K562 (cell line): ENCODE results near the gene SLC19A2. TPM values are rescaled to one million over a fixed set of nuclear protein-coding genes. Genes with fewer than 3 reads are reported as not detected.
A peak's percentile ranks its signal among the peaks of the same experiment; 100 is the strongest.

Experiments used
- ATAC-seq: fragments of 200-7000 bp; cut with Tn5 transposase; 3 replicates; pipeline ENCODE4 v1.9.1; 2020; ENCODE audit warnings: moderate library complexity
- BruUV-seq: library from RNA; stranded (reverse); fragments of 400-500 nt; replicated peaks from 2 replicates; lab custom pipeline; 2021; lab: Mats Ljungman, UMichigan
- CTCF ChIA-PET: fragments of 300-600 bp; formaldehyde crosslinking; extraction: SDS; loops from one replicate; lab custom pipeline; 2021; ENCODE audit warnings: low intra/inter-chr PET ratio; lab: Yijun Ruan, JAX
- POLR2A ChIA-PET: fragments of 300-600, 350-650 bp; sonication (Branson Sonifier 250); formaldehyde crosslinking; extraction: SDS; loops from one replicate; lab custom pipeline; 2021; ENCODE audit warnings: antibody characterized with exemption, inconsistent platforms; lab: Yijun Ruan, JAX
- DNase-seq, 4 experiments: peaks; one replicate each; pipeline versions ENCODE4 v3.0.0 to v3.0.0-alpha.2; 2011 to 2018; ENCODE audit warnings: low spot score in 3 of 4, mixed read lengths in 3 of 4; ENCODE audit errors: extremely low read depth in 1 of 4
- FAIRE-seq: peaks from 2 replicates; lab custom pipeline; 2011; peaks lifted over from hg19 to GRCh38; lab: Jason Lieb, UNC
- H2AFZ ChIP-seq: 2 replicates; pipeline ENCODE4 v1.6.0; 2011; ENCODE audit warnings: low read depth, low read length, control low read depth, inconsistent platforms
- H3K27ac ChIP-seq: fragments of 200-600 bp; 3 replicates; pipeline ENCODE4 v1.8.0; 2011; ENCODE audit warnings: low read depth, mild to moderate bottlenecking, control low read depth, inconsistent platforms, low read length, moderate library complexity, mixed read lengths; ENCODE audit errors: extremely low read depth
- H3K27me3 ChIP-seq, 2 experiments: fragments of 300-600 bp in 1 of 2; 2 replicates in 1 of 2; 3 replicates in 1 of 2; pipeline versions ENCODE4 v1.6.0 to v1.8.0; 2011; ENCODE audit warnings: inconsistent platforms in 2 of 2, low read length in 2 of 2, mild to moderate bottlenecking in 1 of 2, mixed read lengths in 1 of 2, moderate library complexity in 1 of 2; ENCODE audit not compliant: control insufficient read depth in 2 of 2, insufficient read depth in 2 of 2
- H3K36me3 ChIP-seq: fragments of 300-600 bp; 3 replicates; pipeline ENCODE4 v1.8.0; 2011; ENCODE audit warnings: mild to moderate bottlenecking, low read length, inconsistent platforms; ENCODE audit not compliant: control insufficient read depth, insufficient read depth
- H3K4me1 ChIP-seq, 2 experiments: fragments of 200-600 bp in 1 of 2; replicated peaks in 1 of 2; 2 replicates in 1 of 2; 3 replicates in 1 of 2; pipeline versions ENCODE4 v1.5.1 to v1.8.0; 2011; ENCODE audit warnings: inconsistent platforms in 2 of 2, low read length in 2 of 2, mild to moderate bottlenecking in 1 of 2, mixed read lengths in 1 of 2, moderate library complexity in 1 of 2; ENCODE audit not compliant: control insufficient read depth in 2 of 2, insufficient read depth in 2 of 2
- H3K4me2 ChIP-seq: 2 replicates; pipeline ENCODE4 v1.6.1; 2011; ENCODE audit warnings: low read length, control low read depth, inconsistent platforms, mixed read lengths; ENCODE audit not compliant: insufficient read depth
- H3K4me3 ChIP-seq: fragments of 200-600 bp; sonication (generic), shearing (Covaris generic); 2 replicates; pipeline ENCODE4 v1.5.1; 2016; ENCODE audit warnings: control low read depth, inconsistent platforms
- H3K79me2 ChIP-seq: fragments of 200-600 bp; 3 replicates; pipeline ENCODE4 v1.8.0; 2011; ENCODE audit warnings: low read length, inconsistent platforms; ENCODE audit not compliant: control insufficient read depth, insufficient read depth
- H3K9ac ChIP-seq, 2 experiments: 2 replicates each; pipeline versions ENCODE4 v1.6.0 to v1.6.1; 2011; ENCODE audit warnings: low read depth in 2 of 2, low read length in 2 of 2, control low read depth in 1 of 2, inconsistent platforms in 1 of 2, mild to moderate bottlenecking in 1 of 2, mixed read lengths in 1 of 2; ENCODE audit not compliant: insufficient read depth in 1 of 2
- H3K9me1 ChIP-seq: one replicate; pipeline ENCODE4 v1.6.0; 2011; ENCODE audit warnings: inconsistent platforms, mild to moderate bottlenecking, low read length, moderate library complexity; ENCODE audit not compliant: control insufficient read depth, insufficient read depth
- H3K9me3 ChIP-seq: replicated peaks from 2 replicates; pipeline ENCODE4 v1.5.1; 2011; ENCODE audit warnings: low read depth, low read length, inconsistent platforms; ENCODE audit not compliant: control insufficient read depth, insufficient read depth
- H4K20me1 ChIP-seq: replicated peaks from 2 replicates; pipeline ENCODE4 v1.6.1; 2011; ENCODE audit warnings: low read length, inconsistent platforms, mixed read lengths; ENCODE audit not compliant: control insufficient read depth, insufficient read depth
- ATF7 ChIP-seq: fragments of 450-650 bp; IDR thresholded peaks from 2 replicates; pipeline ENCODE4 v1.7.1; 2014; ENCODE audit warnings: mild to moderate bottlenecking, moderate library complexity
- FOXK2 ChIP-seq, 2 experiments: fragments of 450-650 bp; IDR thresholded peaks in 1 of 2; conservative IDR thresholded peaks in 1 of 2; 2 replicates each; pipeline ENCODE4 v1.6.1; 2016; ENCODE audit warnings: low read depth in 2 of 2, mild to moderate bottlenecking in 1 of 2
- JUND ChIP-seq, 2 experiments: IDR thresholded peaks; 2 replicates in 1 of 2; 3 replicates in 1 of 2; pipeline ENCODE4 v1.6.1; 2011; ENCODE audit warnings: borderline replicate concordance in 2 of 2, low read depth in 2 of 2, low read length in 2 of 2, improper control_type of control experiment in 1 of 2, missing biosample characterization in 1 of 2, missing genetic modification characterization in 1 of 2, missing genetic modification reagents in 1 of 2
- ZNF408 ChIP-seq: fragments of 250-450 bp; sonication (Bioruptor Pico); IDR thresholded peaks from 2 replicates; pipeline ENCODE4 v1.4.0; 2020; ENCODE audit warnings: low read depth, mild to moderate bottlenecking, moderate library complexity
- WGBS: fragments of 100-300 bp; shearing (Covaris generic); methylation state at CpG from one replicate; pipeline ENCODE4 v1.1.6; 2016; ENCODE audit warnings: low coverage, mixed read lengths; ENCODE audit not compliant: insufficient coverage; ENCODE audit errors: missing lambda C conversion rate; 5-methylcytosine and 5-hydroxymethylcytosine counted together
- in situ Hi-C: fragments of 300-500 bp; cut with MboI; formaldehyde crosslinking; loops from 4 replicates; pipeline ENCODE4 v1.15.0; 2018; ENCODE audit warnings: inconsistent platforms, mixed read lengths
- intact Hi-C: fragments of 100-400 bp; cut with micrococcal nuclease; formaldehyde crosslinking; loops from 2 replicates; pipeline ENCODE4 v1.14.2; 2022
- polyA plus RNA-seq, 8 experiments: library from polyadenylated mRNA; depleted of rRNA in 4 of 8; stranded (reverse) in 5 of 8; unstranded in 3 of 8; fragments of >200 nt; fragmentation: Nextera tagmentation in 2 of 8; fragmentation: Illumina TruSeq in 1 of 8; extraction: Ambion mirVana in 2 of 8; extraction: Trizol in 1 of 8; gene quantifications; 2 replicates each; pipeline versions ENCODE4 v1.2.1 to v1.2.3, GENCODE V29; 2011 to 2014; ENCODE audit warnings: inconsistent platforms in 1 of 8, missing spikeins in 1 of 8
- total RNA-seq, 7 experiments: library from RNA; depleted of rRNA in 6 of 7; stranded (reverse); fragments of >200 nt in 6 of 7; fragmentation: Illumina TruSeq in 2 of 7; extraction: Trizol in 2 of 7; gene quantifications; 2 replicates each; pipeline versions ENCODE4 v1.2.1 to v1.2.3, GENCODE V29; 2011 to 2021; ENCODE audit warnings: low replicate concordance in 1 of 7
- TF ChIP-seq, protein P1 (sequence below): fragments of 250-450 bp; sonication (Bioruptor Pico); IDR thresholded peaks from 2 replicates; pipeline ENCODE4 v1.5.0; 2020; ENCODE audit warnings: mild to moderate bottlenecking
- TF ChIP-seq, protein P2 (sequence below), 2 experiments: fragments of 450-650 bp in 1 of 2; sonication (generic) in 1 of 2; formaldehyde crosslinking in 1 of 2; IDR thresholded peaks in 1 of 2; conservative IDR thresholded peaks in 1 of 2; 2 replicates each; pipeline versions ENCODE4 v1.6.1 to v1.8.1; 2016 to 2023; ENCODE audit warnings: mild to moderate bottlenecking in 2 of 2, moderate library complexity in 2 of 2, inconsistent platforms in 1 of 2, missing genetic modification reagents in 1 of 2

Gene SLC19A2
- total and polyA plus RNA-seq, 9 of the 15 experiments (the other 6 are each of a cell fraction or from before 2014, with no cell fraction given), result 7.4 to 42.8 (median 19.2) TPM

DNA sequence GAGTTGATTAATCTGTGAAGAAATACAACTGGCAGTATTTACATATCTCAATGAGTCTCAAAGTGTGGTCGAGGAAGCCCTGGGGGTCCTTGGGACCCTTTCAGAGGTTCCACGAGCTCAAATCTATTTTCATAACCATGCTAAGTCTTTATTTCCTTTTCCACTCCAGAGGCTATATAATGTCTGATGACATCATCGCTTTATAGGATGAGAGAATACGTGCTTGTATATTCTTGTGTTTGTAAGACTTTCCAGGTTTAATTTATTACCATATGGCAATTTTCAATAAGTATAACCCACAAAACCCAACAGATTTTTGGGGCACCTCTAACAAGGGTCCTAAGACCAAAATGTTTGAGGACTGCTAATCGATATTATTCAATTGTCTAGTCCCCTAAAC lies 1.4 kb upstream of the SLC19A2 start:
- WGBS, result 38% methylated on average over 5 of the region's 5 CpGs
- ATAC-seq (no peak), DNase-seq (no peak), FAIRE-seq (no peak)
- Histone ChIP-seq H3K4me2 (peak overlapping the region; percentile 94), H3K9me3 (no peaks in the 10 kb centered on the region), H3K79me2 (peaks cover 49% of the 10 kb centered on the region), H3K27ac (peak overlapping the region; percentile 89; the same call in 2 of the 3 replicates), H3K9me1 (no peaks in the 10 kb centered on the region), H3K4me3 (peak overlapping the region; percentile 79), H4K20me1 (no peaks in the 10 kb centered on the region), H2AFZ (peak overlapping the region; percentile 92), H3K9ac (peak overlapping the region in 1 of 2 experiments; percentile 83; a peak in 2 of 4 replicates), H3K27me3 (no peaks in the 10 kb centered on the region), H3K4me1 (peaks cover 13 to 23% of the 10 kb centered on the region in 2 experiments; a peak in 4 of 5 replicates), H3K36me3 (peaks cover 3% of the 10 kb centered on the region; the same call in 1 of the 3 replicates)
- in situ Hi-C loops (no loop called here), intact Hi-C loops (loop anchor here (5.0 kb wide), 3 partner anchors 60 to 405 kb away; partner anchors contain the start of gene SCYL3)
- ChIA-PET CTCF (interaction anchor here (1.3 kb wide), 1 partner anchor 59 kb away, joined by 3 read pairs; no protein-coding TSS in a partner anchor), POLR2A (interaction anchor here (0.6 to 1.0 kb wide), 3 partner anchors 9 to 44 kb away, joined by 3 to 4 read pairs (median 3); no protein-coding TSS in a partner anchor)
- TF ChIP-seq, protein P1, sequence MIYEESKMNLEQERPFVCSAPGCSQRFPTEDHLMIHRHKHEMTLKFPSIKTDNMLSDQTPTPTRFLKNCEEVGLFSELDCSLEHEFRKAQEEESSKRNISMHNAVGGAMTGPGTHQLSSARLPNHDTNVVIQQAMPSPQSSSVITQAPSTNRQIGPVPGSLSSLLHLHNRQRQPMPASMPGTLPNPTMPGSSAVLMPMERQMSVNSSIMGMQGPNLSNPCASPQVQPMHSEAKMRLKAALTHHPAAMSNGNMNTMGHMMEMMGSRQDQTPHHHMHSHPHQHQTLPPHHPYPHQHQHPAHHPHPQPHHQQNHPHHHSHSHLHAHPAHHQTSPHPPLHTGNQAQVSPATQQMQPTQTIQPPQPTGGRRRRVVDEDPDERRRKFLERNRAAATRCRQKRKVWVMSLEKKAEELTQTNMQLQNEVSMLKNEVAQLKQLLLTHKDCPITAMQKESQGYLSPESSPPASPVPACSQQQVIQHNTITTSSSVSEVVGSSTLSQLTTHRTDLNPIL (CRISPR knock-in tag), result no peak
- TF ChIP-seq, protein P2, sequence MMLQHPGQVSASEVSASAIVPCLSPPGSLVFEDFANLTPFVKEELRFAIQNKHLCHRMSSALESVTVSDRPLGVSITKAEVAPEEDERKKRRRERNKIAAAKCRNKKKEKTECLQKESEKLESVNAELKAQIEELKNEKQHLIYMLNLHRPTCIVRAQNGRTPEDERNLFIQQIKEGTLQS (IDR thresholded peaks at IDR 0.05), result peak; percentile 97
- TF ChIP-seq, protein P2 (CRISPR knock-in tag; conservative IDR thresholded peaks at IDR 0.05), result no peak
- TF ChIP-seq JUND (IDR thresholded peaks at IDR 0.05; ENCODE audit: borderline replicate concordance, low read depth, low read length), result peak; percentile 50; the same call in 1 of the 2 replicates
- peak; percentile 78; the same call in 2 of the 3 replicates for TF ChIP-seq JUND (tag; IDR thresholded peaks at IDR 0.05; ENCODE audit: borderline replicate concordance, low read depth, low read length)
- no peak for TF ChIP-seq ZNF408
- TF ChIP-seq FOXK2 (conservative IDR thresholded peaks at IDR 0.05 in 1 of 2, IDR thresholded peaks at IDR 0.05 in 1 of 2; ENCODE audit: low read depth in 2 of 2), result 0 out of 4 replicates have a peak, but pooled peaks of 1 of the 2 experiments have one; percentile 9
- peak; percentile 96 for TF ChIP-seq ATF7
- no TSS peak for BruUV-seq
